Amygdala (tissue), 56 donors: Measurements from ENCODE around the gene TMEM141.
"Not testable (repeated sequence)": the region's sequence is repeated elsewhere in the genome, so short reads cannot be mapped to it uniquely, and the experiment has no call there.

Source experiments
- DNase-seq, 56 donors: peaks; one replicate each; lab custom pipeline; 2025; lab: John Stamatoyannopoulos, UW

The TMEM141 gene

DNA sequence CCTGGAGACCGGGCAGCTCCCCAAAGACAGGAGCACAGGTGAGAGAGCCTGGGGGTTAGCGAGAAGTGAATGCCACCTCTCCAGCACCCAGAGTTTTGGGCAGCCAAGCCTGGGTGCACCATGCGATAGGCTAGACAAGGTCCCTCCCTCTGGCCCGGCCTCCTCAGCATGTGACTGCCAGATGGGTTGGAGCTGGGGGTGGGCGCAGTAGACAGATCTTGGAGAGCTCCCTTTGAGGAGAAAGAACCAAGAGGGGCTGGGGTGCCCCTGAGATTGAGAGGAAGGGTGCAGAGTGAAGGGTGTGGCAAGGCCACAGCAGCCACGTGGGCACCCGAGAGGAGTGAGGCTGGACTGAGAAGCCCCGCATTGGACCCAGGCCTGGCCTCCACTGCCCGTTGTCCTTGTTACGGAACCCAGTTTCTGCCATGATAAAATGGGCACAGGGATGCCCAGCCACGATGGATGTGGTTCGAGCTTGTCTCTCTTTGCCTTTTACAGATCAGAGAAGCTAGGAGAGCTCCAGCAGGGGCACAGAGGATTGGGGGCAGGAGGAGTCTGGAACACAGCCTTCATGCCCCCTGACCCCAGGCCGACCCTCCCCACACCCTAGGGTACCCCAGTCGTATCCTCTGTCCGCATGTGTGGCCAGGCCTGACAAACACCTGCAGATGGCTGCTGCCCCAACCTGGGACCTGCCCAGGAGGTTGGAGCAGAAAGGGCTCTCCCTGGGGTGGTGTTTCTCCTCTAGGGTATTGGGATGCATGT lies 1.4 kb downstream of the TMEM141 start:
- DNase-seq = no peak

DNA sequence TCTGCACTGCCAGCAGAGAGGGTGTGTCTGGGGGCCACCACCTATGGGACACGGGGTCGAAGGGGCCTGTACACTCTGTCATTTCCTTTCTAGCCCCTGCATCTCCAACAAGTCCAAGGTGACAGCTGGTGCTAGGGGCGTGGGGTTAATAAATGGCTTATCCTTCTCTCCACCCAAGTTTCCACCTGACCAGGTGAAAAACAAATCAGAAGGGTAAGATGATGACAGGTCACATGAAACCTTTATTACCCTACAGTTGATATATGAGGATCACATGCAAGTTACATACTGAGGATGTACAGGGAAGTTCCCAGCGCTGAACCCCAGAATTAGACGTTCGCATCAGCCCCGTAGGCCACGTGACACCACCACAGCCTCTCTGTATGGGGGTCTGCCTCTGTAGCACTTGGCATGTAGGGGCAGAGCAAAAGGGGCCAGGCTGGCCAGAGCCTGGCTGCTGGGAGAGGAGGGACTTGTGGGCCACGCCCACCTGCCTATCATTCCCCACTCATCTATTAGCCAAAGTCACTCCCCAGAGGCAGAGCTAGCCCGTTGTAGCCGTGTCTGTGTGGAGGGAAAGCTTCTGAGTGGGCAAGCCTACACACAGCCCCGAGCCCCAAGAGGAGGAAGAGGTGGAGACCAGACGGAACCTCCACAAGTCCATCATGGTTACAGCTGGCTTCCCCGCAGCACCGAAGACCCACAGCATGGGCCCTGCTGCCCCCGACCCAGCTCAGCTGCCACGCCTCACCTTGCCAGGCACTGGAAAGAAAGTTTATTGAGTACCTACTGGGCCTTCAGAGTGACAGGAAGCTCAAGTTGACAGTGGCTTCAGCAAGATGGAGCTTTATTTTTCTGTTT lies 2.2 kb downstream of the TMEM141 start:
- DNase-seq = no peak

DNA sequence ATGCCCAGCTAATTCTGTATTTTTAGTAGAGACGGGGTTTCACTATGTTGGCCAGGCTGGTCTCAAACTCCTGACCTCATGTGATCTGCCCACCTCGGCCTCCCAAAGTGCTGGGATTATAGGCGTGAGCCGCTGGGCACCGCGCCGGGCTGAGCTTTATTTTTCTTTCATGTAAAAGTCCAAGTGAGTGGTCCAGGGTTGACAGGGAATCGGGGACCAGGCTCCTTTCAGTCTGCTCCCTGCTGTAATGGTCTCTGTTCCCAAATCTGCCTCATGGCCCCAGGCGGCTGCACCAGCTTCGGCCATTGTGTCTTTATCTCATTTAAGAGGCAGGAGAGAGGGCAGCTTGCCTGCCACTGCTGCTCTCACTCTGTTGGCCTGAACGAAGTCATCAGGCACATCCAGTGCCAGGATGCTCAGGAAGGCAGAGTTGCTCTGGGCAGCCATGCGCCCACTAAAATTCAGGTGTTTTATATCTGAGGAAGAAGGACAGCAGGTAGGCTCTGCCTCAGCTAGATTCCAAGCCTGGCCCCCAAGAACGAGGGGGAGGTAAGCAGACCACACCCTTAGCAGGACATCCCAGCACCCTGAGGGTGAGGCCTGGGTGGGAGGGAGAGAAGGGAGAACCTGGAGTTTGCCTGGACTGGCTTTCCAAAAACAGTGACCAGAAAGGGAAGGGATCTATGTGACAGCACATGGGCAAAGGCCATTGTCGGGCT lies 3.3 kb downstream of the TMEM141 start:
- DNase-seq = no peak

GRCh38 chr9:136795000-136795348 lies 3.8 kb downstream of the TMEM141 start:
- no peak for DNase-seq

DNA sequence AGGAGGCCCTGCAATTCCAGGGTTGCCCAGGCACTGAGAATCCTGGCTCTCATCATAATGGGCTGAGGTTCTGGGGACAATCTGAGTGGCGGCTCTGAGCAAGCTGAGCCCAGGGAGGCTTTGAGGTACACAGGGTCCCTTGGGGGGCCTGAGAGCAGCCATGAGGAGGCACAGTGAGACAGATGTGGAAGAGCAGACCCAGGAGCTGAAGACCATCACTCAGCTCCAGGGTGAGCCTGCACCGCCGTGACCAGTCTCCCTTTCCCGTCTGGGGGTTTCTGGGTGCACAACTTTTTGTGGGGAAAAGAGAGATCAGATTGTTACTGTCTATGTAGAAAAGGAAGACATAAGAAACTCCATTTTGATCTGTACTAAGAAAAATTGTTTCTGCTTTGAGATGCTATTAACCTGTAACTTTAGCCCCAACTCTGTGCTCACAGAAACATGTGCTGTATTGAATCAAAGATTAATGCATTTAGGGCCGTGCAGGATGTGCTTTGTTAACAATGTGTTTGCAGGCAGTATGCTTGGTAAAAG lies 5.2 kb downstream of the TMEM141 start, which contains the start of gene CCDC183:
CCDC183 (plus strand) TSS at position 101 of the 537 bp plus-strand sequence; CDS start at position 161, 60 bp downstream.
- DNase-seq = no peak

DNA sequence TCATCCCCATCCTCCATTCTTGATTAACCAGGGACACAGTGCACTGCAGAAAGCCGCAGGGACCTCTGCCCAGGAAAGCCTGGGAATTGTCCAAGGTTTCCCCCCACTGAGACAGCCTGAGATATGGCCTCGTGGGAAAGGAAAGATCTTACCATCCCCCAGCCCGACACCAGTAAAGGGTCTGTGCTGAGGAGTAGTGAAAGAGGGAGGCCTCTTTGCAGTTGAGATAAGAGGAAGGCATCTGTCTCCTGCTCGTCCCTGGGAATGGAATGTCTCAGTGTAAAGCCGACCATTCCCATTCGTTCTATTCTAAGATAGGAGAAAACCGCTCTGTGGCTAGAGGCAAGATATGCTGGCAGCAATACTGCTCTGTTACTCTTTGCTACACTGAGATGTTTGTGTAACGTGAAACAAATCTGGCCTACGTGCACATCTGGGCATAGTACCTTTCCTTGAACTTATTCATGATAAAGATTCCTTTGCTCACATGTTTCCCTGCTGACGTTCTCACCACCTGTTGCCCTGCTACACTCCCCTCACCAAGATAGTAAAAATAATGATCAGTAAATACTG lies 5.7 kb downstream of the TMEM141 start:
- not testable (repeated sequence) for DNase-seq

- DNase-seq = no peak
These were observed 7.5 kb downstream of the TMEM141 start for GRCh38 chr9:136798708-136799078.

DNA sequence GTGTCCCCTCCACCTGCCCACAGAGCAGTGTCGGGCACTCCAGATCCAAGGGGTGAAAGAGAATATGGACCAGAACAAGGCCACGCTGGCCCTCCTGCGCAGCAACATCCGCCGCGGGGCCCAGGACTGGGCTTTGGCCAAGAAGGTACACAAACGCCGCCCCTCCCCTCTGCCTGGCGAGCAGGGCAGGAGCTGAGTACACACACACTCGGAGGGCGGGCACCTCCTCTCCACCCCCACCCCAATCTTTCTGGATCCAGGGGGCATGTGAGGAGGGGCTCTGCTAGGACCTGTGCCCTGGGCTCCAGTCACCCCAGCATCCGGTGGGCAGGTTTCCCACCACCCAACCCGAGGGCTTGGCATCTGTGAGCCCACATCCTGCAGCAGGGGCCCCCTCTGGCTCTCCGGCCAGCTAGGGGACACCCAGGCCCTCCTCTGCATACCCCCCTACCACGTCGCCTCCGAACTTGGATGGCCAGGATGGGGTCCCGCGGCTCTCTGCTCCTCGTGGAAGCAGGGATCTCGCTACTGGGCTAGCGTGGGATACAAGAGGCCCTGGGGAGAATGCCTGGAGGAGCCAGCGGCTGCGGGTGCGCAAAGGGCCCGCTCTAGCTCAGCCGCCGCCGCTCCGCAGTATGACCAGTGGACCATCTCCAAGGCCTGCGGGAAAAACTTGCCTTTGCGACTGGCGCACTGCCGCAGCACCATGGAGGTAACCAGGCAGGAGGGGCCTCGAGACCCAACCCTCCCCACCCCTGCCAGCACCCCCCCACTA lies 8.1 kb downstream of the TMEM141 start:
- no peak for DNase-seq

- peak in 38 of 56 donors; percentile 19 to 86 (median 59) for DNase-seq
These were observed 8.9 kb downstream of the TMEM141 start for GRCh38 chr9:136799854-136800657.

- no peak for DNase-seq
These were observed 11.2 kb downstream of the TMEM141 start for GRCh38 chr9:136802321-136802720.

- not testable (repeated sequence) for DNase-seq
These were observed 11.9 kb downstream of the TMEM141 start for GRCh38 chr9:136803009-136803550.

- DNase-seq = no peak
These were observed 12.7 kb downstream of the TMEM141 start for GRCh38 chr9:136803551-136804508.

DNA sequence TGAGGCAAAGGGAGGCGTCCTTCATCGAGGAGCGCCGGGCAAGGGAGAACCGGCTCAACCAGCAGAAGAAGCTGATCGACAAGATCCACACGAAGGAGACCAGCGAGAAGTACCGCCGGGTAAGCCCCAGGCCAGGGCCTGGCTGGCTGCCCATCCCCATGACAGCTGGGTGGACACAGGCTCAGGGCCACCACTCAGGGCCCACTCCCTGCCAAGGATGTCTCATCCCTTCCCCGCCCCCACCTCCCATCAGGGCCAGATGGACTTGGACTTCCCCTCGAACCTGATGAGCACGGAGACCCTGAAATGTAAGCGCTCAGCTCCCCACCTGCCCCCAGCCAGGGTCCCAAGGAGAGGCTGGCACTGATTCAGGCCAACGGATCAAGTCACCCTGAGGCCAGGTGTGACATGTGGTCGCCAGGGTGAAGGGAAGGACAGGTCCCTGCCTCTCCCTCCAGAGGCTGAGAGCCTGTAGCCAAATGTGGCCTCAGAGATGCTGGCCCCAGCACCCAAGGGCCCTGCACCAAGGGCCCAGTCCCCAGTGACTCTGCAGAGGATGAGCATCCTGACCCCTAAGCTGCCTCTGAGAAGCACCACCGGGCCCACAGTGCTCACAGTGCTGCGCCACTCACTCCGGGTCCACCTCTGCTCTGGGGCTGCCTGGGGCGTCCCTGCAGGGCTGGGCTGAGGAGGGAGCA lies 13.5 kb downstream of the TMEM141 start:
- DNase-seq = no peak

DNA sequence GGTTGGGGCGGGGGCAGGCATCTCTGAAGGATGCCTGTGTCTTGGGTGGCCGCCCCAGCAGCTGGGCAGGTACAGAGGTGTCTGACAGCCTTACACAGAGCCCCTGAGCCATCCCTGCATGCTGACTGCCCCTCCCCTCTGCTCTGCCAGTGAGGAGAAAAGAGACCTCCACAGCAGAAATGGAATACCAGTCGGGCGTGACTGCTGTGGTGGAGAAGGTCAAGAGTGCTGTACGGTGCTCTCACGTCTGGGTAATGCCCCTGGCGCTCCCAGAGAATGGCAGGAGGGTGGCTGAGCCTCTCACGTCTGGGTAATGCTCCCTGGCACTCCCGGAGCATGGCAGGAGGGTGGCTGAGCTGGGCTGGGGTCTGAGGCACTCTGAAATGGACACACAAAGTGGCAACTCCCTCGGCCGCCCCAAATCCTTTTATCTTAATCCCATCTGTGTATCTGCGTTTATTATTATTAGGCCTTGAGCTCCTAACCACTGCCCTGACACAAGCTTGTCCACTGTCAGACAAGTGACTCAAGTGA lies 14.1 kb downstream of the TMEM141 start:
- DNase-seq = no peak

DNA sequence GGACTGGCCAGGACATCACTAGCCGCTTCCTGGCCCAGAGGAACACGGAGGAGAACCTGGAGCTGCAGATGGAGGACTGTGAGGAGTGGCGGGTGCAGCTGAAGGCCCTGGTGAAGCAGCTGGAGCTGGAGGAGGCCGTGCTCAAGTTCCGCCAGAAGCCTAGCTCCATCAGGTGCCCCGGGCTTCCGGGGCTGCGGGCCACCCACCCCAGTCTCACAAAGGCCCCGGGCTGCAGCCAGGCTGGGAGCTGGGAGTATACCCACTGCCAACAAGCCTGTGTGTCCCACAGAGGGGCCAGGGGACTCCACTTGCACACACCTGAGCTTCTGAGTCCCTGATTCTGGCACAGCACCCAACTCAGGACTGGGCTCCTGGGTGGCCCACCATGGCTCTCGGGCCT lies 14.9 kb downstream of the TMEM141 start:
- DNase-seq = no peak

- DNase-seq = no peak
These were observed 15.6 kb downstream of the TMEM141 start for GRCh38 chr9:136806631-136807201.
